ENCODE measurements around the gene KIRREL3. TPM values are rescaled to one million over a fixed set of nuclear protein-coding genes. Genes with fewer than 3 reads are reported as not detected.

The KIRREL3 gene
- 3.1 and 4.1 TPM in 2 replicates for total RNA-seq (2014; rRNA removed; shearing (Covaris generic))

GRCh38 chr11:127000291-127000968, at the start of gene KIRREL3:
Gene KIRREL3, minus strand, starts transcription at chr11:127000770.

Small RNAs within 50 kb of the gene (small RNA-seq; reads per million reads assigned to genes)
- not detected for gene AP001318.3
- gene MIR3167, result not detected
